Lung microvascular endothelial cell (primary cell): ENCODE data around the gene RMP24.

ENCODE experiments used
- DNase-seq, 2 donors: peaks; one replicate each; pipeline versions ENCODE4 v3.0.0 to v3.0.0-alpha.2; 2010; ENCODE audit warnings: low read depth in 2 of 2

The RMP24 gene

GRCh38 chr18:35972197-35973000 is at the start of gene RMP24:
TSS of gene RMP24 (plus strand) at chr18:35972679.
- peak; percentile 94 to 95 for DNase-seq

GRCh38 chr18:35923939-35924684 is 48.4 kb upstream of the RMP24 start:
- DNase-seq: no peak

- DNase-seq: no peak
Observed at GRCh38 chr18:35926884-35927283, 45.6 kb upstream of the RMP24 start.

GRCh38 chr18:35927430-35927829 is 45.0 kb upstream of the RMP24 start:
- DNase-seq: no peak

GRCh38 chr18:35933982-35934381 is 38.5 kb upstream of the RMP24 start:
- no peak for DNase-seq

- DNase-seq: no peak
Observed at GRCh38 chr18:35934891-35935290, 37.6 kb upstream of the RMP24 start.

- DNase-seq: no peak
Observed at GRCh38 chr18:35935805-35936204, 36.7 kb upstream of the RMP24 start.

GRCh38 chr18:35936951-35937350 is 35.5 kb upstream of the RMP24 start:
- DNase-seq: no peak

GRCh38 chr18:35938158-35938557 is 34.3 kb upstream of the RMP24 start:
- DNase-seq: no peak

GRCh38 chr18:35938562-35938961 is 33.9 kb upstream of the RMP24 start:
- DNase-seq: no peak

GRCh38 chr18:35939138-35939537 is 33.3 kb upstream of the RMP24 start:
- DNase-seq: peak; percentile 10 to 29

GRCh38 chr18:35941299-35941698 is 31.2 kb upstream of the RMP24 start:
- no peak for DNase-seq

- DNase-seq: no peak
Observed at GRCh38 chr18:35942133-35942532, 30.3 kb upstream of the RMP24 start.

GRCh38 chr18:35942661-35943060 is 29.8 kb upstream of the RMP24 start:
- DNase-seq: no peak

GRCh38 chr18:35948080-35948479 is 24.4 kb upstream of the RMP24 start:
- DNase-seq: no peak

GRCh38 chr18:35949090-35949489 is 23.4 kb upstream of the RMP24 start:
- no peak for DNase-seq

GRCh38 chr18:35949903-35950627 is 22.4 kb upstream of the RMP24 start:
- peak; percentile 66 to 76 for DNase-seq

GRCh38 chr18:35950628-35950982 is 21.9 kb upstream of the RMP24 start:
- no peak for DNase-seq

- no peak for DNase-seq
Observed at GRCh38 chr18:35953688-35954087, 18.8 kb upstream of the RMP24 start.

GRCh38 chr18:35956226-35956625 is 16.3 kb upstream of the RMP24 start:
- DNase-seq: no peak

- no peak for DNase-seq
Observed at GRCh38 chr18:35962320-35962719, 10.2 kb upstream of the RMP24 start.

GRCh38 chr18:35964319-35964718 is 8.2 kb upstream of the RMP24 start:
- DNase-seq: no peak
